Pancreas (tissue), 10 donors: Measurements from ENCODE around the gene HDAC4. TPM values are rescaled to one million over a fixed set of nuclear protein-coding genes. Genes with fewer than 3 reads are reported as not detected.

Source experiments
- ATAC-seq, 4 donors: fragments of 200-7000 bp; cut with Tn5 transposase; one replicate each; pipeline versions ENCODE4 v1.8.0 to v1.9.1; 2020; ENCODE audit warnings: mild to moderate bottlenecking in 4 of 4, moderate library complexity in 4 of 4
- DNase-seq, 6 donors: peaks; one replicate each; pipeline ENCODE4 v3.0.0-alpha.2; 2020
- FAIRE-seq: peaks from 2 replicates; lab custom pipeline; 2012; peaks lifted over from hg19 to GRCh38; lab: Jason Lieb, UNC
- H3K27ac ChIP-seq, 4 donors: fragments of 200-600 bp; sonication (generic); 1 replicate in 3 of 4; 2 replicates in 1 of 4; pipeline versions ENCODE4 v1.5.0 to v1.8.0; 2020
- H3K27me3 ChIP-seq, 4 donors: fragments of 200-600 bp; one replicate each; pipeline ENCODE4 v1.8.0; 2021
- H3K36me3 ChIP-seq, 3 donors: fragments of 200-600 bp; sonication (generic) in 1 of 3; one replicate each; pipeline versions ENCODE4 v1.5.0 to v1.8.0; 2020 to 2021
- H3K4me1 ChIP-seq, 3 donors: fragments of 200-600 bp; one replicate each; pipeline ENCODE4 v1.8.0; 2021
- H3K4me3 ChIP-seq, 4 donors: fragments of 200-600 bp; sonication (generic) in 2 of 4; one replicate each; pipeline versions ENCODE4 v1.5.0 to v1.8.0; 2020 to 2021
- H3K9me3 ChIP-seq, 4 donors: fragments of 200-600 bp; one replicate each; pipeline ENCODE4 v1.8.0; 2021
- CTCF ChIP-seq, 4 donors: fragments of 200-600 bp; sonication (generic) in 3 of 4; IDR thresholded peaks; one replicate each; pipeline versions ENCODE4 v1.5.0 to v1.8.0; 2021; ENCODE audit warnings: antibody characterized with exemption in 4 of 4
- WGBS, 2 donors: extraction: QIAGEN DNeasy Blood & Tissue Kit; methylation state at CpG; one replicate each; pipeline ENCODE4 v1.1.7; 2013; 5-methylcytosine and 5-hydroxymethylcytosine counted together
- intact Hi-C, 3 donors: fragments of 100-400 bp; cut with DNase I; formaldehyde crosslinking; loops; one replicate each; pipeline versions ENCODE4 v1.11.1 to v1.14.2; 2022
- polyA plus RNA-seq, 2 donors: library from polyadenylated mRNA; stranded (reverse); fragments of 200-250 nt; gene quantifications; one replicate each; pipeline ENCODE4 v1.2.3, GENCODE V29; 2013
- total RNA-seq, 6 donors: library from RNA; stranded (reverse); fragmentation: NEBNext Ultra II Directional in 4 of 6; extraction: Animal tissue kit (Norgen Biotek cat#: 25700) in 4 of 6; gene quantifications; one replicate each; pipeline versions ENCODE4 v1.2.1 to v1.2.4, GENCODE V29; 2021 to 2023
- donor health status: healthy with polysubstance abuse.
- donor health status: DM: no; HTN: no; CAD: no; lungs with moderate emphysema.
- donor health status: DM: no; HTN: no; CAD: no.
- donor health status: control.
- donor health status: control.
- donor health status: Bipolar disorder and iron deficiency.
- donor health status: DM: yes; HTN: yes; CAD: no.
- donor health status: DM: no; HTN: no; CAD: no.
- donor health status: DM: no; HTN: no; CAD: no.
- donor health status: DM: yes; HTN: yes; CAD: no.

Gene HDAC4
- total and polyA plus RNA-seq, 8 donors, result 8.2 to 31.8 (median 16.6) TPM

GRCh38 chr2:239144713-239144999 lies 256.2 kb downstream of the HDAC4 start:
- Histone ChIP-seq H3K4me3 (no peak overlapping the region), H3K27me3 (no peaks in the 10 kb centered on the region), H3K27ac (no peak overlapping the region), H3K9me3 (no peaks in the 10 kb centered on the region), H3K4me1 (no peaks in the 10 kb centered on the region), H3K36me3 (peaks cover 0 to 6% (median 0%) of the 10 kb centered on the region in 3 donors)
- ATAC-seq (peak in 2 of 4 donors; percentile 37 to 42), DNase-seq (peak in 1 of 6 donors; percentile 2), FAIRE-seq (no peak)
- intact Hi-C loops, result no loop called here
- TF ChIP-seq CTCF (IDR thresholded peaks at IDR 0.05), result no peak
- WGBS, 2 donors, result 80% methylated on average over 5 of the region's 5 CpGs

- TF ChIP-seq CTCF (IDR thresholded peaks at IDR 0.05), result peak; percentile 22 to 47 (median 30)
- Histone ChIP-seq H3K4me3 (no peak overlapping the region), H3K27ac (no peak overlapping the region), H3K4me1 (no peaks in the 10 kb centered on the region), H3K36me3 (peaks cover 0 to 12% (median 0%) of the 10 kb centered on the region in 3 donors), H3K27me3 (no peaks in the 10 kb centered on the region), H3K9me3 (no peaks in the 10 kb centered on the region)
- intact Hi-C loops, result no loop called here
- FAIRE-seq (no peak), ATAC-seq (peak in 3 of 4 donors; percentile 76 to 84 (median 78)), DNase-seq (peak in 2 of 6 donors; percentile 41)
- 82 to 84% methylated on average over 29 of the region's 29 CpGs for WGBS, 2 donors
Measured at GRCh38 chr2:239143858-239144712, 256.7 kb downstream of the HDAC4 start.

GRCh38 chr2:239142806-239143205 lies 258.0 kb downstream of the HDAC4 start:
- Histone ChIP-seq H3K9me3 (no peaks in the 10 kb centered on the region), H3K27me3 (no peaks in the 10 kb centered on the region), H3K27ac (no peak overlapping the region), H3K4me1 (no peaks in the 10 kb centered on the region), H3K4me3 (no peak overlapping the region), H3K36me3 (peaks cover 0 to 15% (median 0%) of the 10 kb centered on the region in 3 donors)
- intact Hi-C loops, result no loop called here
- DNase-seq (peak in 1 of 6 donors; percentile 13), ATAC-seq (no peak), FAIRE-seq (no peak)
- WGBS, 2 donors, result 97 to 98% methylated on average over 9 of the region's 9 CpGs
- no peak for TF ChIP-seq CTCF (IDR thresholded peaks at IDR 0.05)

- DNase-seq (peak in 1 of 6 donors; percentile 30), FAIRE-seq (no peak), ATAC-seq (no peak)
- intact Hi-C loops, result no loop called here
- Histone ChIP-seq H3K27ac (no peak overlapping the region), H3K36me3 (peaks cover 0 to 15% (median 0%) of the 10 kb centered on the region in 3 donors), H3K27me3 (no peaks in the 10 kb centered on the region), H3K9me3 (no peaks in the 10 kb centered on the region), H3K4me1 (no peaks in the 10 kb centered on the region), H3K4me3 (no peak overlapping the region)
- 95 to 96% methylated on average over 13 of the region's 13 CpGs for WGBS, 2 donors
- no peak for TF ChIP-seq CTCF (IDR thresholded peaks at IDR 0.05)
Measured at GRCh38 chr2:239142296-239142695, 258.5 kb downstream of the HDAC4 start.
